ENCODE data around the gene UFC1. TPM values are rescaled to one million over a fixed set of nuclear protein-coding genes. Genes with fewer than 3 reads are reported as not detected.

UFC1 gene
- polyA plus RNA-seq, 1 experiment = 89.4 TPM

DNA sequence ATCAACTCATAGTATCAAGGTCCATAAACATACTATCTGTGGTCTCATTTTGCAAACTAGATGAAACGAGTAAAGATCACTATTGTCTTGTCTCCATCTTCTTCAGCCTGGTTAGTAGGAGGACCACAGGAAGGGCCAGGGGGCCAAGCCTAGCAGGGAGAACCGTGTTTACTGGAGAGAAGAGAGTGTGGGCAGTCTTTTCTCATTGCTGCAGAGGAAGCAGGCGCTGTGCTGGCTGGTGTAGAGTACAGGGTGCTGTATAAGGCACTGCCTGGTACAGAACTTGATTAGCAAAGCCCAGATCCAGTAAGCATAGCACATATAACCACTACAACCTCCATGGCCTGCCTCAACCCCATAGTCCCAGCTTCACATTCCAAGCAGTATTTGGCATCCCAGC is 33.5 kb downstream of the UFC1 start:
- POLR2A ChIA-PET = interaction anchor here (0.6 kb wide), 1 partner anchor 34 kb away, joined by 3 read pairs; the partner anchor contains the start of gene UFC1
- CTCF ChIA-PET = interaction anchor here (0.7 kb wide), 1 partner anchor 23 kb away, joined by 4 read pairs; no protein-coding TSS in a partner anchor

GRCh38 chr1:161188381-161188780 is 34.6 kb downstream of the UFC1 start:
- Histone ChIP-seq H3K4me3 (ENCODE audit: low read depth, low read length) (no peak overlapping the region), H3K27me3 (ENCODE audit: control insufficient read depth, insufficient read depth, low read length) (no peaks in the 10 kb centered on the region), H3K36me3 (ENCODE audit: control insufficient read depth, insufficient read depth, low read length) (peaks cover 15% of the 10 kb centered on the region; the same call in 1 of the 2 replicates)
- ChIA-PET POLR2A (no interaction called here), CTCF (no interaction called here)
- no peak for DNase-seq (ENCODE audit: low read depth)
- no peak for TF ChIP-seq CTCF (IDR thresholded peaks at IDR 0.05; ENCODE audit: insufficient read depth, low read depth, low read length)

More for the DNA sequence above, 33.5 kb downstream of the UFC1 start:
- TF ChIP-seq CTCF (IDR thresholded peaks at IDR 0.05; ENCODE audit: insufficient read depth, low read depth, low read length) = no peak
- Histone ChIP-seq H3K36me3 (ENCODE audit: control insufficient read depth, insufficient read depth, low read length) (peaks cover 13% of the 10 kb centered on the region; the same call in 1 of the 2 replicates), H3K27me3 (ENCODE audit: control insufficient read depth, insufficient read depth, low read length) (no peaks in the 10 kb centered on the region), H3K4me3 (ENCODE audit: low read depth, low read length) (no peak overlapping the region)
- DNase-seq (ENCODE audit: low read depth) = no peak

GRCh38 chr1:161189036-161189435 is 35.3 kb downstream of the UFC1 start:
- TF ChIP-seq CTCF (IDR thresholded peaks at IDR 0.05; ENCODE audit: insufficient read depth, low read depth, low read length) = no peak
- H3K27me3 ChIP-seq (ENCODE audit: control insufficient read depth, insufficient read depth, low read length) = no peaks in the 10 kb centered on the region
- no peak overlapping the region for H3K4me3 ChIP-seq (ENCODE audit: low read depth, low read length)
- ChIA-PET POLR2A (no interaction called here), CTCF (interaction anchor here (6.1 kb wide), 1 partner anchor 35 kb away, joined by 49 read pairs; the partner anchor contains the start of genes APOA2 and TOMM40L)
- no peak for DNase-seq (ENCODE audit: low read depth)
- H3K36me3 ChIP-seq (ENCODE audit: control insufficient read depth, insufficient read depth, low read length) = peaks cover 15% of the 10 kb centered on the region; the same call in 1 of the 2 replicates

DNA sequence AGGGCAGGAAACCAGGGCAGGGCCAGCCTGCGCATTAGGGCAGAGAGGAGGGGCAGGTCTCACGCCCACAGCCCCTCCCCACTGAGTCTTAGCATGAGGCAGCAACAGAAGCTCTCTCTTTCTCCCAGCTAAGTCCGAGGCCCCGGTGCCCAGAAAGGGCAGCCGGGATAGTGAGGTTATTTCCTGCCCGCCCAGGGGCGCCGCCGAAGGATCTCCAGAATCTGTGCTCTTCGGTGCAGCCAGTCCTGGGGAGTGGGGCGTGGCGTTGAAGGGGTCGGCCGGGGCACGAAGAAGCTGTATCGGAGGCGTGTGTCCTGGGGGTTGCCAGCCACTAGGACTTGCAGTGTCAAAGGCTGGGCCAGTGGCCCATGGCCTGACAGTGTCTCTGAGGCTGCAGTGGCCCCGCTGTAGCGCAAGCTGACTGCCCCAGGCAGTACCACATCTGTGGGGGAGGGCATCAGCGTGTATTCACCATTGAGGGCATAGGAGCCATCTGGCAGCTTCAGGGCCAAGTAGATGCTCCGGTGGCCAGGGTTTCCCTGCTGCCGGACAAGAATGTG is 37.3 kb downstream of the UFC1 start:
- POLR2A ChIA-PET = no interaction called here
- no peak for DNase-seq (ENCODE audit: low read depth)
- Histone ChIP-seq H3K4me3 (ENCODE audit: low read depth, low read length) (no peak overlapping the region), H3K36me3 (ENCODE audit: control insufficient read depth, insufficient read depth, low read length) (peaks cover 18% of the 10 kb centered on the region), H3K27me3 (ENCODE audit: control insufficient read depth, insufficient read depth, low read length) (no peaks in the 10 kb centered on the region)
- CTCF ChIA-PET = interaction anchor here (0.7 to 6.1 kb wide), 11 partner anchors 9 to 192 kb away, joined by 3 to 49 read pairs (median 8); partner anchors contain the start of genes APOA2, NDUFS2 and TOMM40L
- TF ChIP-seq CTCF (IDR thresholded peaks at IDR 0.05; ENCODE audit: insufficient read depth, low read depth, low read length) = no peak

DNA sequence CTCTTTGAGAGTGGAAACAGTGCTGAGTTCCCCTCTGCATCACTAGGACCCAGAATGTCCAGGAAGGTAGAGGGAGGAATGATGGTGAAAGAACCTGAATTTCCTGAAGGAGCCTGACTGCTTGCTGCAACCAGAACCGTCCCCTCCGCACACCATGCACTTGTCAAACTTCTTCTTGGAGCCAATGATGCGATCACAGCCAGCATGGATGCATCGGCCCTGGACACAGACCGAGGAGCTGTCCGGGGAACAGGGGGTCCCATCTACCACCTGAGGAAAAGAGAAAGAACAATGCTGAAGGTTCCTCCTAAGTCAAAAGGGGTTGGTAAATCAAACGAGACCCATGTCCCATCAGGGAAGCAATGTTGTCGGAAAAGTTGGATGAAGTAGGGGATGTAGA is 38.2 kb downstream of the UFC1 start:
- H3K36me3 ChIP-seq (ENCODE audit: control insufficient read depth, insufficient read depth, low read length) = peaks cover 18% of the 10 kb centered on the region
- no peak overlapping the region for H3K4me3 ChIP-seq (ENCODE audit: low read depth, low read length)
- no peaks in the 10 kb centered on the region for H3K27me3 ChIP-seq (ENCODE audit: control insufficient read depth, insufficient read depth, low read length)
- ChIA-PET CTCF (interaction anchor here (0.7 to 6.1 kb wide), 20 partner anchors 10 to 198 kb away, joined by 3 to 49 read pairs (median 4); partner anchors contain the start of genes APOA2, NDUFS2, PPOX and TOMM40L), POLR2A (no interaction called here)
- no peak for DNase-seq (ENCODE audit: low read depth)
- TF ChIP-seq CTCF (IDR thresholded peaks at IDR 0.05; ENCODE audit: insufficient read depth, low read depth, low read length) = no peak

Data from BJ (cell line).